Activated CD4-positive, CD25-positive, alpha-beta regulatory T cell treated with anti-CD3 and anti-CD28 coated beads, Interleukin-2, amount 50 U/mL, for 16 hours (primary cell): ENCODE measurements around the gene RBM39.

Source experiments
- DNase-seq: peaks from one replicate; pipeline ENCODE4 v3.0.0-alpha.2; 2020; ENCODE audit warnings: low read depth, low spot score

RBM39 gene

DNA sequence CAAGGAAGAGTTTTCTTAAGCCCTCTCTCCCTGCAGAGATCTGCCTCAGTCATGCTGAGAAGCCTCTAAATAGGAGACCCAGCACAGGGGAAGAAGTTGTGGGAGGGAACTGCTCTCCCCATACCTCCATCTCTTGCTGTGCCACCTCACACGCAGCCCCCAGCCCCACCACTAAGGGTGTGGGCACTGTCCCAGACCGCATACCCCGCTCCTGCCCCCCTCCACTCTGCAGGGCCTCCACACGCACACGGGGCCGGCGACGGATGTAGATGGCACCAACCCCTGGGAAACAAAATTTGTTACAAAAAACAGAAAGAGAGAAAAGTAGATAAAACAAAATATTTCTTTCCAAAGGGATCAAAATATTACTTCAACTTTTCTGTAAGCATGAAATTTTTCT is 67.1 kb downstream of the RBM39 start:
- no peak for DNase-seq

DNA sequence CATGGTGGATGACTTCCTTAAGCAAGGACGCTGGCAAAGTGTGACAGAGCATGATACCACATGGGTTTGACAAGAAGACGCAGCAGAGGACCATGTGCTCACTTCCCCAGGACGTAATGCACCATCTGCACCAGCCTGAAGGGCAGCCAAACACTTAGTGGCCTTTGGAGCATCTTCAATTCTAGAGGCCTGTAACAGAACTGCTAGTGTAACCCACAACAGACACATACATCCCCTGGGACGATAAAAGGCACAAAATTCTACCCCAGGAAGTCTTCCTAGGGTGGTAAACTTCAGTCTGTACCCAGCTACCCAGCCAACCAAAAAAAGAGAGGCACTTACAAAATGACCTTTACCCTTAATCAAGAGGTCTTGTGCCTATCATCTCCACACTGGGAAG is 68.2 kb downstream of the RBM39 start:
- DNase-seq = no peak

DNA sequence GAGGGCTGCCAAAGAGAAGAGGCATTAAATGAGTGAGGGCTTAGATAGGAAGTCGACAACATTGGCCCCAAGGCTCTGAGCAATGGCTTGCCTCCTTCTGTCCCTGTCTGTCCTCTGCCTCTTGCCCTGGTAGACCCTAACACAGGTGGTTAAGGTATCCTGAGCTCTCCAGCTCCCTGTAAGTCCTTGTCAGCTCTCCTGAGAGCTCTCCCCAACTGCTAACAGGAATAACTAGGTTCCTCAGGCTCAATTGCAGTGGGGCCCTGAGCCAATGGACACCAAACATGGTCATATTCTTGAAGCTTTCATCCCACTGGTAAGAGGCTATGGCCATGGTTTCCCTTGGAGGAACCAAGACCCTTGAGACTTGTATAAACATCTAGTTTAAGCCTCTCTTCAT is 72.4 kb downstream of the RBM39 start:
- DNase-seq = no peak

DNA sequence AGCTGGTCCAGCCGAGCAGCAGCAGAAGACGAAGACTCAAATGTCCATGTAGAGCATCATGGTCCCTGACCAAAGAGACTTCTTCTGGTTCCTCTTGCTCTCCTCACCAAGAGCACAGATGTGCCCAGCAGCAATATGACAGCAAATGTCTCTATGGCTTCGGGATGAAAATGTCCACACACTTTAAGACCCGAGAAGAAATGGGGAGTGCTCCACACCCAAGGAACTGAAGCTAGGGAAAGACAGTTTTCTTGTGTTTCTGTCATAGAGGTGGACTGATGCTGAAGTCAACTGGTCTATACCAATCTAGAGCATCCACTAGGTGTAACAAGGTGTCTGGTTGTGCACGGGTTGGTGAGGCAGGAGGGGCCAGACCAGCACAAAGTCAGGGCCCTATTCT is 72.8 kb downstream of the RBM39 start:
- no peak for DNase-seq

- no peak for DNase-seq
These were observed 76.1 kb downstream of the RBM39 start for GRCh38 chr20:35665949-35666288.

DNA sequence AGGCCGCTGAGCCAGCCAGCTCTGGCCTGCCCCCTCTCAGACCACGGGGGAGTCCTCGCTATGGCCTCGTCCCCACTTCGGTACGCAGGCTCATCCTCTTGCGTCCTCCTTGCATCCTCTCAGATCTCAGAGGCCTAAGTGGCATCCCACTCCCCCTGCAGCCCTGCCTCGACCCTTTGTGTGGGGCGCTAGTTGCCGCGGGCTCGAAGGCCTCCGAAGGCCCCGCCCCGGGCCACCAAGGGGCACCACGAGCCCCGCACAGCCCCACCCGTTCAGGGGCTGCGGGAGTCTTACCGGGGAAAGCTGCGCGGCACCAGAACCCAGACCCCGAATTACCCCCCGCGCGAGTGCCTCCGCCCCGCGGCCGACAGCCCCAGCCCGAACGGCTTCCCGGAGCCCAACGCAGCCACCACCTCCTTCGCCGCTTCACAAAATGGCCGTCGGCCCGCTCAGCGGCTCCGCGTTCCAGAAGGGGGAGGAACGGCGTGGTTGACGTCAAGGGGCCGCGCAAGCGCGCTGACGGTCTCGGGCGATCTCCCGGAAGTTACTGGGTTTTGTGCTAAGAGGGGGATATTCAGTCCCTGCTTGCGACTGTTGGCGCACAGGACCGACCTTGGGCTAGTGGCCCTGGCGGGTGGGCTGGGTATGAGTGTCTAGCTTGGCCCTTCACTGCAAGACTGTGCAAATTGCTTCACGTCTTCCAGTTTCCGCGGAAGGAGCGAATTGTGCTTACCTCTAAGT is 77.4 kb downstream of the RBM39 start, which contains the start of the genes CPNE1 and RBM12:
CPNE1 (minus strand) TSS at position 435 of the 741 bp plus-strand sequence. CDS start 31,977 bp downstream, outside the sequence.
RBM12 (minus strand) TSS at position 435 of the 741 bp plus-strand sequence. CDS start 9,578 bp downstream, outside the sequence.
- peak; percentile 87 for DNase-seq

- peak; percentile 31 for DNase-seq
These were observed 78.3 kb downstream of the RBM39 start for GRCh38 chr20:35663516-35664465.

DNA sequence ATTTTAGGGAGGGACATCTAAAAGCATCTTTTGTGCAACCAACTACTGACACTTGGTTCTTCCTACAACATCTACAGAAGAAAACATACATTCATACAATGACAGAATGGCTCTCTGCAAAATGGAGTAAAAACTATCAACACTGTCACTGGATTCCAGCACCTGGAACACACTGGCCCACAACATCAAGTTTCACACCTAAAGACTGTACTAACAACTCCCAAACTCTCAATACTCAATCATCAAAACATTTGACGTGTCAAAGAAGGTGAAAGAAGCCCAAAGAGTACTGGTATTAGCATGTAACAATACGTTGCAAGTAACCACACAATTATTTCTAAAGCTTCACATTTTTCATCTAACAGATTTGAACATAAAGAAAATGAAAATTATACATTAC is 79.5 kb downstream of the RBM39 start:
- no peak for DNase-seq

- no peak for DNase-seq
These were observed 80.2 kb downstream of the RBM39 start for GRCh38 chr20:35661908-35662307.

DNA sequence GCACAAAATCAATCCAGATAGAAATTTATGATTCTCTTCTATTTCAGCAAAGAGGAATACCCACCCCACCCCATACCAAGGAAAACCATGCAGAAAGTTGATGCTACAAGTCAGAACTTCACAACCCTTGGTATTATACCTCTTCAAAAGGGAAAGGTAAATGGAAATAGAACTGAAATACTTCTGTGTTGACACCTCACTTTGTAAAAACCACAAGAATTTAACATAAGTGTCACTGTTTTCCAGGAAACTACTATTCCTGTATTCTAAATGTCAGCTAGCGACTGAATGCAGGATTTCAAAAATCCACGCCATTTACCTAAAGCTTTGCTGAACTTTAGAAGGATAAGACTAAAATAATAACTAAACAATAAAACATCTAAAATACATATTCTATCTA is 81.0 kb downstream of the RBM39 start:
- DNase-seq = no peak

DNA sequence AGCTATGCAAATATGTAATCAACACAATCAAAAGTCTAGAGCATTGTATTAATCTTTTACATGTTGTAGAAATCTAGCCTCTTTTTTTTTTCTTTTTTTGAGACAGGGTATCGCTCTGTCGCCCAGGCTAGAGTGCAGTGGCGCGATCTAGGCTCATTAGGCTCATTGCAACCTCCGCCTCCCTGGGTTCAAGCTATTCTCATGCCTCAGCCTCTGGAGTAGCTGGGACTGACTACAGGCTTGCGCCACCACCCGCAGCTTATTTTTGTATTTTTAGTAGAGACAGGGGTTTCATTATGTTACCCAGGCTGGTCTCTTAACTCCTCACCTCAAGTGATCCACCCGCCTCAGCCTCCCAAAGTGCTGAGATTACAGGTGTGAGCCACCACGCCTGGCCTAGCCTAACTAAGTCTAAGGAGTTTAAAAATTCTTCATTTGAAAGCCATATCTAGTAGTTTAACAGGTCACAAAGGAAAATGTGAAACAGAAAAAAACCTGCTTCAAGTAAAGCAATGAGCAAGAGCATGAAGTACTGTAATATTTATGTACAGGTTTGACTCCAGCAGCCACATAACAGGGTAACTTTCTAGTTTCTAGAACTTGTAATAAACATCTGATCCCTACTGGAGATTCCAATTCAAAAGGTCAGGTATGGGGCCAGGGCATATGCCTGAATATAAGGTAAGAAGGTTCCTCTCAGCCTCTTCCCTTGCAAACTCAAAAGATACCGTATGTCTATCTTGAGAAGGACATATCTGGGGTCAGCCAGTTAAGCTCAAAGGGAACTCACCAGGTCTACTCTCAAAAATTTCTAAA is 81.7 kb downstream of the RBM39 start:
- DNase-seq = no peak

DNA sequence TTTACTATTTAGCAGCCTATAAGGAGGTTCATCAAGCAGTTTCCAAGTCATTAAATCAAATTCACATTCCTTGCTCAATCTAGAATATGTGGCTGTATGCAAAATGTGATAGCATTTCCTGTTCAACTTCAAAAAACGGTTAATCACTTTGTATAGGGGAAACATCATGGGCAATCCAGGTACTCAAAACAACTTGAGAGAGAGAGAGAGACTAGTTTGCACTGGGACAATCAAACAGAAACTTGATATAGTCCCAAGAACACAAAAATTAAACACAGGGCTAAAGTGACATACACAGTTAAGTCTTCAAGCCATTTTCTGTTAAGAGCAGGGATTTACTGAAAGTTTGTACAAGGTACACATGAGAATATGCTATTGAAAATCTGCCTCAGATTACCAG is 84.8 kb downstream of the RBM39 start:
- DNase-seq = no peak

GRCh38 chr20:35654415-35654814 is 87.6 kb downstream of the RBM39 start:
- DNase-seq = no peak

- no peak for DNase-seq
These were observed 88.2 kb downstream of the RBM39 start for GRCh38 chr20:35653893-35654292.
